NCI-H82 (cell line): Measurements from ENCODE around the gene TMEM11.

Source experiments
- DNase-seq: peaks from one replicate; lab custom pipeline; 2025; lab: John Stamatoyannopoulos, UW

Gene TMEM11

DNA sequence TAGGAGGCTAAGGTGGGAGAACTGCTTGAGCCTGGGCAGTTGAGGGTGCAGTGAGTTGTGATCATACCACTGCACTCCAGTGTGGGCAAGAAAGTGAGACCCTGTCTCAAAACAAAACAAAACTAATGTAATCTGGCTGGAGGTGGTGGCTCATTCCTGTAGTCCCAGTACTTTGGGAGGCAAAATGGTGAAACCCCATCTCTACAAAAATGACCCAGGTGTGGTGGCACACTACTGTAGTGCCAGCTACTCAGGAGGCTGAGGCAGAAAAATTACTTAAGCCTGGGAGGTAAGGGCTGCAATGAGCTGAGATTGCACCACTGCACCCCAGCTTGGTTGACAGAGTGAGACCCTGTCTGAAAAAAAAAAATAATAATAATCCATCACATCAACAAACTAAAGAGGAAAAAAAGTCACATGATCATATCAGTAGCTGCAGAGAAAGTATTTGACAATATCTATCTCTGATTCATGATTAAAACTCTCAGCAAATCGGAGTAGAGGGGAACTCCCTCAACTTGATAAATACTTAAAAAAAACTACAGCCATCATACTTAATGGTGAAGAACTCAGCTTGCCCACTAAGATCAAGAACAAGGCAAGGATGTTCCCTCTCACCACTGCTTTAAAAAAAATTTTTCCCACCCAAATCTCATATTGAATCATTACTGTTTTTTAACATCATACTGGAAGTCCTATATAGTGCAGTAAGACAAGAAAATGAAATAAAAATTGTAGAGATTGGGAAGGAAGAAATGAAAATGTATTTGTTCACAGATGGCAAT lies 56.2 kb downstream of the TMEM11 start:
- no peak for DNase-seq

GRCh38 chr17:21152731-21153130 lies 61.2 kb downstream of the TMEM11 start:
- DNase-seq: no peak

- DNase-seq: no peak
Observed at GRCh38 chr17:21149621-21150020, 64.3 kb downstream of the TMEM11 start.
